GM19043 (cell line): ENCODE results near the gene BRD1.

Source experiments
- ATAC-seq: cut with Tn5 transposase; IDR thresholded peaks from one replicate; pipeline ENCODE4 v1.9.1; 2021; ENCODE audit warnings: low read depth; ENCODE audit not compliant: unreplicated experiment

The BRD1 gene

DNA sequence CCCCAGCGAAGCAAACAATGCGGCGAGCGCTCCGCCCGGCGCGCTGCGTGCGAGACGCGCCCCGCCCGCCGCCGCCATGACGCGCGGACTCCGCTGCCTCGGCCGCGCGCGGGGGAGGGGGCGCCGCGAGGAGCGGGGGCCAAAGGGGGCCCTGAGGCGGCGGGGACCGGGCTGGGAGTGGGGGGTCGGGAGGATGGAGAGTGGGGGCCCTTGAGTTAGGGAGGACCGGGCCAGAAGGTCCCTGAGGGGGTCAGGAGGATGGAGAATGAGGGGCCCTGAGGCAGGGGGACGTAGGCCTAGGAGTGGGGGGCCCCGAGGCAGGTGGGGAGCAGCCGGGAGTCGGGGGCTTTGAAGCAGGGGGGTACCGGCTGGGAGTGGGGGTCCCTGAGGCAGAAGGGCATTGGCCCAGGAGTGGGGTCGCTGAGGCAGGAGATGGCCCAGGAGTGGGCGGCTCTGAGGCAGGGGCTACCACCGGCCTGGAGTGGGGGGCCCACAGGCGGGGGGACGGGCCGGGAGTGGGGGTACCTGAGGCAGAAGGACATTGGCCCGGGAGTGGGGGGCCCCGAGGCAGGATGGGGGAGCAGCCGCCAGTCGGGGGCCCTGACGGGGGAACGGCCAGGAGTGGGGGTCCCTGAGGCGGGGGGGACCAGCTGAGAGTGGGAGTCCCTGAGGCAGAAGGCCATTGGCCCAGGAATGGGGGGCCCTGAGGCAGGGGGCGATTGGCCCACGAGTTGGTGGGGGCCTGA lies at the start of gene BRD1:
TSS of gene BRD1 (minus strand) at position 21 of the 746 bp plus-strand sequence. CDS start 3,556 bp downstream, outside the sequence.
- ATAC-seq, result no peak

GRCh38 chr22:49873228-49873940 lies 45.7 kb upstream of the BRD1 start:
- ATAC-seq, result no peak

DNA sequence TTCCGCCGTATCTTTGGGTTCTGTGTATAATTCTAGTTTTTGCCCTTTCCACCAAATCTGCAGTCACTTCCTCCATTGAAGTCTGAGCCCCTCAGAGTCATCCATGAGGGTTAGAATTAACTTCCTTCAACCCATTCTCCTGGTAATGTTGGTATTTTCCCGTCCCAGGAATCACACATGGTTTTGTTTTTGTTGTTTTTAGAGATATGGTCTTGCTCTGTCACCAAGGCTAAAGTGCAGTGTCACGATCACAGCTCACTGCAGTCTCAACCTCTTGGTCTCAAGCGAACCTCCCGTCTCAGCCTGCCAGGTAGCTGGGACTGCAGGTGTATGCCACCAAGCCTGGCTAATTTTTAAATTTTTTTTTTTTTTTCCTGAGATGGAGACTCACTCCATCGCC lies 44.7 kb upstream of the BRD1 start:
- no peak for ATAC-seq

DNA sequence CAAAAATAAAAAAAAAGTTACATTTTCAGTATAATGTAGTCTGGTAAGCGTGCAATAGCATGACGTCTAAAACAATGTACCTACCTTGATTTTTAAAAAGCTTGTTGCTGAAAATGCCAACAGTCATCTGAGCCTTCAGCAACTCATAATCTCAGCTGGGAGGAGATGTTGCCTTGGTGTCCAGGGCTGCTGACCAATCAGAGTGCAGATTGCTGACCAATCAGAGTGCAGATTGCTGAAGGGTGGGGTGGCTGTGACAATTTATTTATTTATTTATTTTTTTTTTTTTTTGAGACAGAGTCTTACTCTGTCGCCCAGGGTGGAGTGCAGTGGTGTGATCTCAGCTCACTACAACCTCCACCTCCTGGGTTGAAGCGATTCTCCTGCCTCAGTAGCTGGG lies 43.8 kb upstream of the BRD1 start:
- no peak for ATAC-seq

GRCh38 chr22:49869845-49870712 lies 42.4 kb upstream of the BRD1 start:
- ATAC-seq, result no peak

DNA sequence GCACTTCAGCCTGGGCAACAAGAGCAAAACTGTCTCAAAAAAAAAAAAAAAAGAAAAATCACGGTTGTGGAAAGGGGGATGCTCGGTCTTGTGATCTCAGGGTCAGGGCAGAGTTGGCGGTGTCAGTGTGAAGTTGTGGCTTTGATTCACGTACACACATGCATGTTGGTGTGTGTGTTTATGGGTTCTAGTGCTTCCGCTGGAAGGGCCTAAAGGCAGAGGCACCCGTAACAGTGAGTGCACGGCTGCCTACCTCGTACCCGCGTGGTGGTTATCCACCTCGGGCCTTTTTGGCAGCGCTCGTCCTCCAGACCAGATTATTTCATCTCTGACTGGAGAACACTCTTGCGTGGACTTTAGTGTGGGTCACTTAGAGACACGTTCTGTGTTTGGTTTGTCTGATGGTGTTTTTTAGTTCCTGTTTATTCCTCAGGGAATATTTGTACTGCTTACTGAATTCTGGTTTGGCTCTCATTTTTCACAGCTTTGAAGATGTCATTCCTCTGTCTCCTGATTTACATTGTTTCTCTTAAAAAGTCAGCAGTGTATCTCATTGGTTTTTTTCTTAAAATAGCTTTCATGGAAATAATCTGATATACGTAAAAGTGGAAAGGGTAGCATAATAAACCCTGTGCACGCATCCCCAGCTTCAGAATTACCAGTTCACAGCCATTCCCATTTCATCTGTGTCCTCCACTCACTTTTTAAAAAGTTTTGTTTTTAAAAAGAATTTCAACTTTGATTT lies 41.6 kb upstream of the BRD1 start:
- no peak for ATAC-seq

DNA sequence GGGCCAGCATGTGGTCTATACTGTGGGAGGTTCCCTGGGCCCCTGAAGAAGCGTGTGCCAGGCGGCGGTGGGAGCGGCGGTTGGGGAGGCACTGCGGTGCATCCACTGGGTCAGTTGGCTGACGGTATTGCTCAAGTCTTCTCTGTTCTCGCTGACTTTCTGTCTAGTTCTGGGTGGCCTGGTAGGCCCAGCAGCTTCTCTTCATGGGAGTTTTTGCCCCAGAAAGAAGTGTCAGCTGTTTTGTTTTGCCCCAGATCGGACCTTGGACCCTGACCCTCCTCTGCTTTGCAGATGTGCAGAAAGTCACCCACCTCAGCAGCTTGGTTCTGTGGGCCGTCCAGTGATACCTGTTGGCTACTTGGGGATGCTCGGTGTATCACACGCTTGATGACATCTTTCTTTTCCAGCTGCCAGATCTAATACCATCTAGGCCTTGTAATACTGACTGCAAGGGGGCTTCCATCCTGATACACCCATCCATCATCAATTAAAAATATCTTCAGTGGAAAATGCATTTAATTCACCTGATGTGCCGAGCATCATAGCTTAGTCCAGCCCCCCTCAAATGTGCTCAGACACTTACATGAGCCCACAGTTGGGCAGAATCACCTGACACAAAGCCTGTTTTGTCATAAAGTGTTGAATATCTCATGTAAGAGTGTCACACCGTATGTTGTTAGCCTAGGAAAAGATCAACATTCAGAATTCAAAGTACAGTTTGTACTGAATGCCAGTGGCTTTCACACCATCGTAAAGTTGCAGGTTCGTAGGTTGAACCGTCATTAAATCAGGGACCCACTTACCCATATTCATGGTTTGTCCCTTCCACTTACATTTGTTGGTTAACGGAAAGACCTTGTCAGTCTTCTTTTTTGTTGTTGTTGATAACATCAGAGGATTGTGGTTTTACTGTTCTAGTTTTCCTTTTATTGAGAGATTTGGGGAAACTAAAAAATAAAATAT lies 39.9 kb upstream of the BRD1 start:
- ATAC-seq, result no peak

DNA sequence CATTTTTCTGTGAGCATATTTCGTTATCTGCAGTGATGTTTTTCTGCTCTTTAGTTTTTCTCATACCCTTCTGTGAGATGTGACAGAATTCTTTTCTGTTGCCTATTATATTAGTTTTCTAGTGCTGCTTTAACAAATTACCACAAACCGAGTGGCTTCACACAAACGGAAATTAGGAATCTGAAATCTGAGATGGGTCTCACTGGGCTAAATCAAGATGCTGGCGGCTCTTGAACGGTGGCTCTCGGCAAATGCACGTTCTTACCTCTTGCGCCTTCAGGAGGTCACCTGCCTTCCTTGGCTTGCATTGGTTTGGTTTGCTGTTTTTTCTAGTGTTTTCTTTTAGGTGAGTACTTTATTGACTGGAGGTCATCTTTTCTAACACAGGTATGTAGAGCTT lies 39.0 kb upstream of the BRD1 start:
- ATAC-seq, result no peak

DNA sequence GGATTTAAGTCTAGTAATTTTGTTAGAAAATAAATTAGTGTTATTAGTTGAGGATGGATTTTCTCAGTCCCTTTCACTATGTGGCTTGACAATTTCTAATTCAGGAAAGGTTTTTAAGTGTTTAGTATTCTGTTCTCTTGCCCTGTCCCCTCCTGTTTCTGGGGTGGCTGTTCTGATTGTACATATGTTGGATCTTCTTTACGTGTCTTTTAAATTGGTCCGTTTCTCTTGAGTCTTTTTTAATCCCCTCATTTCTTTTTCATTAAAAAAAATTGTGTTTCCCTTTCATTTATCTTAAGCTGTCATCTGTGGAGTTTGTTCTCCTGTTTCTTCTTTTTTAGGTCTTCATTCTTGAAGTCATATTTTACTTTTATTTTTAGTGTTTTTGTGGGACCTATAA lies 38.5 kb upstream of the BRD1 start:
- no peak for ATAC-seq

DNA sequence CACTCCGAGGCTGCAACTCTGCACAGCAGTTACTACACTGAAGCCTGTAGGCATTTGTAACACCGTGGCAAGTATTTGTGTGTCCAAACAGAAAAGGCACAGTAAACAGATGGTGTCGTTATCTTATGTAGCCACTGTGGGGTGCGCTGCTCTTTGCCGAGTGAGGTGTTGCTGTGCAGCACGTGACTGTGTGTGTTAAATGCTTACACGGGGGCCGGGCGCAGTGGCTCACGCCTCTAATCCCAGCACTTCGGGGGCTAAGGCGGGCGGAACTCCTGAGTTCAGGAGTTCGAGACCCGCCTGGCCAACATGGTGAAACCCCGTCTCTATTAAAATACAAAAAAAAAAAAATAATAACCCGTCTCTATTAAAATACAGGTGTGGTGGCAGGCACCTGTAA lies 37.5 kb upstream of the BRD1 start:
- no peak for ATAC-seq

DNA sequence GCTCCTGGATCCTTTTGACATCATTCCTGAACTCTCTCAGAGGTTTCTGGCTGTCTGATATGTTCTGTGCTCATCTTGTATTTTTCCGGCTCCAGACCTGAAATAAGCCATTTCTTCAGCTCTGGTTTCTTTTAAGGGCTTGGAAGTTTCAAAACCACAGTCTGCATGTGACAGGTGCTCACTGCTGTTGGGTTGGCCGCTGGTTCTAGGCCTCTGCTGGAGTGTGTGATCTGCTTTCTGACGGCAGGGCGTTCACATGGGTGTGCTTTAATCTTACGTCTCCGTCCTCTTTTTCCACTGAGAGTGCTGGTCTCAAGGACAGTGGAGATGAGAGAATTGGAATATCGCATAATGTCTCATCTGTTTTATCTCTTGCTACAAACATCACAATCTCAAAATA lies 36.3 kb upstream of the BRD1 start:
- no peak for ATAC-seq

DNA sequence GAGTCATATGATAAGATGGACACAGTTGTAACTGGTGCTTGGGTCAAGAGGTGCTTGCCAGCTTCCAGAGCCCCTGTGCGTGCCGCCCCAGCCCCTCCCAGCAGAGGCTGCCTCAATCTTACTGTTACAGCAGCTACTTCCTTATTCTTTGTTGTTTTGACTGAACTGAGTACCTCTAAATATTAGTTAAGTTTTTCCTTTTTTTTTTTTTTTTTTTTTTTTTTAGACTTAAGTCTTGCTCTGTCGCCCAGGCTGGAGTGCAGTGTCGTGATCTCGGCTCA lies 34.8 kb upstream of the BRD1 start:
- no peak for ATAC-seq

GRCh38 chr22:49861642-49862495 lies 34.2 kb upstream of the BRD1 start:
- ATAC-seq, result no peak

GRCh38 chr22:49858827-49859226 lies 31.2 kb upstream of the BRD1 start:
- no peak for ATAC-seq

DNA sequence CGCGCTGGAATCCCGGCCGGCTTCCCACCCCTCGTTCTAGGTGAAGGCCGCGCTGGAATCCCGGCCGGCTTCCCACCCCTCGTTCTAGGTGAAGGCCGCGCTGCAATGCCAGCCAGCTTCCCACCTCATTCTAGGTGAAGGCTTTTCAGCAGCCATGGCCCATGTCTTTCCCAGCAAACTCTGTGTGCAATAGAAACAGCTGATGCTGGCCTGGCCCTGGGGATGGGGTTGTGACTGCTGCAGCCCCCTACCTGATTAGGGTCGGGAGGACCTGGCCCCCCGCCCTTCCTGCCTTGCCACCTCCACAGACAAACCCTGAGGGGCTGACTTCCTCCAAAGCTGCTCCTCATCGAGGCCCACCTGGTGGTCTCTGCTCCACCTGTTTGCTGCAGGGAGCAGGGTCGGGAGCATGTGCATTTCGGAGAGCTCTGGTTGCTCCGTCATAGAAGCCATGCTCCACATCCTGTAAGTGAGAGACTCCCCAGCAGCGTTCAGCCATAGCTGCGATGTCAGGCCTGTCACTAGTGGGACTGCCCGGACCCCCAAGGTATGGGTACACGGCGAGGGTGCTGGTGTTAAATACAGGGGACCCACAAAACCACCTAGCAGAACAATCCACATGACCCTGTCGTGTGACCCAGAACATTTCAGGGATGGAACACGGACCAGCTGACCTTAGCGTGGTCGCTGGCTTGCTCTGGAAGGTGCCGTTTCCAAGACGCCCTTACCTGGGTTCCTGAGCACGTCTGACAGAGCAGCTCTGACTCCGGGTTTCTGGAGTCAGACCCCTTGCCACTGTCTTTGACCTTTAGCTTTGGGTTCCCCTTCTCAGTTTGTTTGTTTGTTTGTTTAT lies 29.3 kb upstream of the BRD1 start:
- ATAC-seq, result no peak

GRCh38 chr22:49856343-49856742 lies 28.7 kb upstream of the BRD1 start:
- no peak for ATAC-seq

DNA sequence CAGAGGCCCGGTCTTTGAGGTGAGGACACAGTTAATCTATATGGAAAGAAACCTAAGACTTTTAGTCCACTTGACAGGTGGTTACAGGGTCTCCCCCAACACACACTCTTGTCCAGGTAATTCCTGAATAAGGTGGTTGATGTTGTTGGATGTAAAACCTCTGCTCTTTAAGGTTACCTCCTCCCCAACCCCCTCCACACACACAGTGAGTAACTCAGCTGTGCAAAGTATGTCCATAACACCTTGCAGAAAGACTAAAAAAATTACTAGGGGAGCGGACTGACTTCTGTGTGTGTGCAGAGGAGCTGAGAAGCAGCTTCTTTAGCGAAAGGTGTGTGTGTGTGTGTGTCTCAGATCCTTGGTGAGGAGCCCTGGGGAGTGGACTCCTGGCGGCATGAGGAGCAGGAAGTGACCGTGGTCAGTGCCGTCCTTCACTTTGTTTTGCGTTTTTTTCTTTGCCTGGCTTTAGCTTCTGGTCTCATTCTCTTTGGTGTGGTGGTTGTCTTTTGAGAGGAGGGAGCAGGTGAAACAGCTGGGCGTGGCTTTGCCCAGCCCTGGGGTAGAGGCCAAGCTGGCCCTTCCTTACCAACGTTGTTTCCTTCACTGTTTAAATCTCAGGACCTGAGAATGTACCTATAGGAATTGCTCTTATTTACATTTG lies 27.7 kb upstream of the BRD1 start:
- no peak for ATAC-seq
